A673 (cell line): ENCODE results near the gene SAMD14.

Source experiments
- EZH2 ChIP-seq: fragments of 200-600 bp; sonication (generic); IDR thresholded peaks from 2 replicates; pipeline ENCODE4 v1.6.1; 2017; ENCODE audit warnings: borderline replicate concordance, low read depth, mild to moderate bottlenecking, mixed read lengths, antibody characterized with exemption, low read length; ENCODE audit not compliant: poor library complexity, severe bottlenecking
- TF ChIP-seq, protein P1 (sequence below): fragments of 300-800, 200-600 bp; sonication (generic); conservative IDR thresholded peaks from 2 replicates; pipeline ENCODE4 v1.5.1; 2017; ENCODE audit warnings: low read depth, mild to moderate bottlenecking, antibody characterized with exemption, low read length, moderate library complexity, mixed read lengths

DNA sequence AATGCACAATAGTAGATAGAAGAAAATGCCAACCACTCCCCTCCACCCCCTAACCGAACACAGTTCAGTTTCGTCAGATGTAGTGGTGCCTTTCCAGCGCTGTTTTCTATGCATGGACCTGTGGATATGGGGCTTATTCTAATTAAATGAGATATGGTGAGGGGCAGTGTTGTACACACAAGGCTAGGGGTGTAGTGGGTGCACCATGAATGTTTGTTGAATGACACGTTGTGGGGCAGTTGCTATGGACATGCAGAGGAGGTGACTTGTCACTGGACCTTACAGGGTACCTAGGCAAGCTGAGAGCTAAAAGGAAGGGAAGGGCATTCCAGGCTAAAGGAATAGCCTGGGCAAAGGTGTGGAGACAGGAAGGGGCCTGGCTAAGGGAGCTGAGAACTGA is 31.4 kb downstream of the SAMD14 start:
- TF ChIP-seq, protein P1, sequence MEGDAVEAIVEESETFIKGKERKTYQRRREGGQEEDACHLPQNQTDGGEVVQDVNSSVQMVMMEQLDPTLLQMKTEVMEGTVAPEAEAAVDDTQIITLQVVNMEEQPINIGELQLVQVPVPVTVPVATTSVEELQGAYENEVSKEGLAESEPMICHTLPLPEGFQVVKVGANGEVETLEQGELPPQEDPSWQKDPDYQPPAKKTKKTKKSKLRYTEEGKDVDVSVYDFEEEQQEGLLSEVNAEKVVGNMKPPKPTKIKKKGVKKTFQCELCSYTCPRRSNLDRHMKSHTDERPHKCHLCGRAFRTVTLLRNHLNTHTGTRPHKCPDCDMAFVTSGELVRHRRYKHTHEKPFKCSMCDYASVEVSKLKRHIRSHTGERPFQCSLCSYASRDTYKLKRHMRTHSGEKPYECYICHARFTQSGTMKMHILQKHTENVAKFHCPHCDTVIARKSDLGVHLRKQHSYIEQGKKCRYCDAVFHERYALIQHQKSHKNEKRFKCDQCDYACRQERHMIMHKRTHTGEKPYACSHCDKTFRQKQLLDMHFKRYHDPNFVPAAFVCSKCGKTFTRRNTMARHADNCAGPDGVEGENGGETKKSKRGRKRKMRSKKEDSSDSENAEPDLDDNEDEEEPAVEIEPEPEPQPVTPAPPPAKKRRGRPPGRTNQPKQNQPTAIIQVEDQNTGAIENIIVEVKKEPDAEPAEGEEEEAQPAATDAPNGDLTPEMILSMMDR, result no peak
- no peak for TF ChIP-seq EZH2
